DOHH2 (cell line): ENCODE measurements around the gene IQSEC2.
A peak's percentile ranks its signal among the peaks of the same experiment; 100 is the strongest.

Experiments
- CTCF ChIP-seq: fragments of 200-600 bp; sonication (generic); IDR thresholded peaks from one replicate; pipeline ENCODE4 v1.5.1; 2014; ENCODE audit warnings: antibody characterized with exemption, mild to moderate bottlenecking, low read depth, low read length; ENCODE audit not compliant: poor library complexity, severe bottlenecking
- EZH2phosphoT487 ChIP-seq: fragments of 200-600 bp; sonication (generic); IDR thresholded peaks from 2 replicates; pipeline ENCODE4 v1.6.1; 2017; ENCODE audit warnings: borderline replicate concordance, mild to moderate bottlenecking, antibody characterized with exemption, low read length, moderate library complexity, mixed read lengths

GRCh38 chrX:53284684-53285447 lies 3.5 kb upstream of the IQSEC2 start:
- TF ChIP-seq EZH2phosphoT487 (no peak), CTCF (peak; percentile 79)
